Kidney glomerular epithelial cell (primary cell): Measurements from ENCODE around the gene FER.
"Not testable (repeated sequence)": the region's sequence is repeated elsewhere in the genome, so short reads cannot be mapped to it uniquely, and the experiment has no call there.

Experiments used
- DNase-seq: peaks from one replicate; lab custom pipeline; 2025; lab: John Stamatoyannopoulos, UW

Gene FER

DNA sequence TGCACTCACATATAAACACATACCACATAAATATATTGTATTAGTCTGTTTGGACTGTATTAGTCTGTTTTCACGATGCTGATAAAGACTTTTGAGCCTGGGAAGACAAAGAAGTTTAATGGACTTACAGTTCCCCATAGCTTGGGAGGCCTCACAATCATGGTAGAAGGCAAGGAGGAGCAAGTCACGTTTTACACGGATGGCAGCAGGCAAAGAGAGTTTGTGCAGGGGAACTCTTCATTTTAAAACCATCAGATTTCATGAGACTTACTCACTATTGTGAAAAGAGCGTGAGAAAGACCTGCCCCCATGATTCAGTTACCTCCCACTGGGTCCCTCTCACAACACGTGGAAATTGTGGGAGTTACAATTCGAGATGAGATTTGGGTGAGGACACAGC lies 133.4 kb downstream of the FER start:
- no peak for DNase-seq

DNA sequence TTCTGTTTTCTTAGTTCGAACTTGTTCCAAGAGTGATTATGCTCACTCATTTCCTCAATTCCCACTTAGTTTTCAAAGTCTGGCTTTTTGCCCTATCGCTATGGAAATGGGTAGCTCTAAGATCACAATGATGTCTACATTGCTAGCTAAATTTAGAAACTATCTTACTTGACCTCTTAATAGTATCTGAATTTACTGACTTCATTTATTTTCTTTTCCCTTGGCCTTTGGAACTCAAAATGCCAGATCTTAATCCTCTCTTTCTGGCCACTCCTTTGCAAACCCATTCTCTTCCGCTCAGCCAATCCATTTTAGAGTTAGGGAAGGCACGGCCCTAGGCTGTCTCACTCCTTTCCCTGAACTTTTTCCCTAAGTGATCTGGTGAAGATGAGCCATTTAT lies 137.0 kb downstream of the FER start:
- DNase-seq: no peak

DNA sequence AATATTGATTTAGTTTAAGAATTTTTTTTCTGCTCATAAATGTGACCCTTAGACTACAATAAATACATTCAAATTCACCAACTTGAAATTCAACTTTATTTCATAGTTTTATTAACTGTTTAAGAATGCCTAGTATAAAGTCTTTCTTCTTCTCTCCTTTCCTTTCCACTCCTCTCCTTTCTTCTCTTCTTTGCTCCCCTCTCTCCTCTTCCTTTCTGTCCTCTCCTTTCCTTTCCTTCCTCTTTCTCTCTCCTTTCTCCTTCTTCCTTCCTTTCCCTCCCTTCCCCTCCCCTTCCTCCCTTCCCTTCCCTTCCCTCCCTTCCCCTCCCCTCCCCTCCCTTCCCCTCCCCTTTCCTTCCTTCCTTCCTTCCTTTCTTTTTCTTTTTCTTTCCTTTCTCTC lies 150.6 kb downstream of the FER start:
- DNase-seq: no peak

DNA sequence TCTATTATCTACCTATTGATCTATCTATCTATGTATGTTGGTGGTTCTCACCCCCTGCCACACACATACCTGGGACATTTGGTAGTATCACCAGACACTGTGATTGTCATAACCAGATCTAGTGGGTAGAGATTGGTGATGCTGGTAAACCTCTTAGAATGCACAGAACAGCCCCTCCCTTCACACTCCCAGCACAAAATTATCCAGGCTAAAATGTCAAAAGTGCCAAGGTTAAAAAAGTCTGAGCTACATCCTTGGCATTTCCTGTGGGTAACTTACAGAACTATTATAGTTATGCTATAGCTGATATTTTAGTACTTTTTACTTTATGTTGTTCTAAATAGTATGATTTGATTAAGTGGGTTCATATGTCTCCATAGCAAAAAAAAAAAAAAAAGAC lies 151.0 kb downstream of the FER start:
- DNase-seq: no peak

DNA sequence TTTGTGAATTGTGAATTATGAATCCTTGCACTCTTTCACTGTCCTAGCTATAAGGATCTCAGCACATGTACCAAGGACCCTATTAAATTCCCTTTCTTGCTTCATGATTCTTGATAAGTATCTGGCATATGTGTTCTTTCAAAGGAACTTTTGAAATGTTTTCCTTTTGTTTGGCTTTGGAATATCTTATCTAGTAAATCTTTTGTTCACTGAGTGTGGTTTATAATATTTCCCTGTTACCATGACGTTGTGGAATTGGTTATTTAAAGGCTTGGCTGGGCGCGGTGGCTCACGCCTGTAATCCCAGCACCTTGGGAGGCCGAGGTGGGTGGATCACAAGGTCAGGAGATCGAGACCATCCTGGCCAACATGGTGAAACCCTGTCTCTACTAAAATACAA lies 151.5 kb downstream of the FER start:
- DNase-seq: not testable (repeated sequence)

DNA sequence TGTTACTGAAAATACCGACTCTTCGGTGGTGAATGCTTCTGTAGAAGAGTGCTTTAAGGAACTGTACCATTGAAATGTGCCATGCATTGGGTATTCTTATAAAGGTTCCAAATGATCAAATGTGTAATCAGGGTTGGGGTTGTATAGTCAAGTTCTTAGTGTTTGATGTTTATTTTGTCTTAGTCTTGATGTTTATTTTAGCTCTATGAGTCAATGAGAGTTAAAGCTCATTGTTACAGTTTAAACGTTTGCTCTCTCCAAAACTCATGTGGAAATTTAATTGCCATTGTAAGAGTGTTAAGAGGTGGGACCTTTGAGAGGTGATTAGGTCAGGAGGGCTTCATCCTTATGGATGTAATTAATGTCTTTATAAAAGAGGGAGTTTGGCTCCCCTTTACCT lies 153.0 kb downstream of the FER start:
- DNase-seq: no peak

DNA sequence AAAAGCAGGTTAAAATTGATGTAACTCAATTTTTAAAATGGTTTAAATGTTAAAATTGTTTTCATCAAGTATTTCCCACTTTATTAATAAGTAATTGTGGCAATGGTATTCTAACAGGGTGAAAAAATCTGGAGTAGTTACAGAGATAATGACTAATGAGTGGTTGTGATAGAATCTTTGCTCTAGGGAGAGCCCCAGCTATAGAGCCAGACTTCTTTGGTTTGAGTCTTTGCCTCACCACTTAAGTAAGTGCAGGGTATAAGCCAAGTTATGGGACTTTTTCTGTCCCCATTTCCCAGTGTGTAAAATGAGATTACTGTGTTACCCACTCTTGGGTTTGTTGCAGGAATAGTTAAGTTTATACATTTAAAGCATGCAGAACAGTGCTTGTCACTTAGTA lies 158.1 kb downstream of the FER start:
- DNase-seq: no peak

DNA sequence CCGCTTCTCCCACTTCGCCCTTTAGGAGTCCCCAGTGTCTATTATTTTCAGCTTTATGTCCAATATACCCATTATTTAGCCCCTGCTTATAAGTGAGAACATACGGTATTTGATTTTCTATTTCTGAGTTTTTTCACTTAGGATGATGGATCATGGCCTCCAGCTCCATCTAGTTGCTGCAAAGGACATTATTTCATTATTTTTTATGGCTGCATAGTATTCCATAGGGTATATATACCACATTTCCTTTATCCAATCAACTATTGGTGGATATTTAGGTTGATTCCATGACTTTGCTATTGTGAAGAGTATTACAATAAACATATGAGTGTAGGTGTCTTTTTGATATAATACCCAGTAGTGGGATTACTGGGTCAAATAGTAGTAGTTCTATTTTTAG lies 162.9 kb downstream of the FER start:
- DNase-seq: no peak

DNA sequence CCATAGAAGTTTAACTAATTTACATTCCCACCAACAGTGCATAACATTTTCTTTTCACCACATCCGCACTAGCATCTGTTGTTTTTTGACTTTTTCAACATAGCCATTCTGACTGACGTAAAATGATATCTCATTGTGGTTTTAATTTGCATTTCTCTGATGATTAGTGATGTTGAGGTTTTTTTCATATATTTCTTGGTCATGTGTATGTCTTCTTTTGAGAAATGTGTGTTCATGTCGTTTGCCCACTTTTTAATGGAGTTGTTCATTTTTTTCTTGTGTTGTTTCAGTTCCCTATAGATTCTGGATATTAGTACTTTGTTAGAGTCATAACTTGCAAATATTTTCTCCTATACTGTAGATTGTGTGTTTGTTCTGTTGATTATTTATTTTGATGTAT lies 163.4 kb downstream of the FER start:
- no peak for DNase-seq

DNA sequence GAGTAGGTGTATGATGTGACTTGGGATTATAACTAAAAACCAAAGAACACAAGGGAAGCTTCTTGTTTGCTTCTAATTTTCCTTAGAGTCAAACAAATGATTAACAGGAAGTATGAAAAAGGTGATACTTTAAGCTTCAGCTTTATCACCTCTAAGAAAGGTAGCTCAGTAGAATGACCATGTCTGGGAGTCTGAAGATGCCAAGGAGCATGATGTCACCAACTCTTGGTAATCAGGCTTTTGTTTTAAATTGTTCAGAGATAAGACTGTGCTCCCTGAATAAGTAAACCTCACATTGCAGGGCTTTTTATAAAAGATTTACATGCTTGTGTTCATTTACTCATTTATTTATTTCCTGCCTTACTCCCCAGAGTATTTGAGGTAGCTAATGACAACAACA lies 169.9 kb downstream of the FER start:
- DNase-seq: peak; percentile 42

DNA sequence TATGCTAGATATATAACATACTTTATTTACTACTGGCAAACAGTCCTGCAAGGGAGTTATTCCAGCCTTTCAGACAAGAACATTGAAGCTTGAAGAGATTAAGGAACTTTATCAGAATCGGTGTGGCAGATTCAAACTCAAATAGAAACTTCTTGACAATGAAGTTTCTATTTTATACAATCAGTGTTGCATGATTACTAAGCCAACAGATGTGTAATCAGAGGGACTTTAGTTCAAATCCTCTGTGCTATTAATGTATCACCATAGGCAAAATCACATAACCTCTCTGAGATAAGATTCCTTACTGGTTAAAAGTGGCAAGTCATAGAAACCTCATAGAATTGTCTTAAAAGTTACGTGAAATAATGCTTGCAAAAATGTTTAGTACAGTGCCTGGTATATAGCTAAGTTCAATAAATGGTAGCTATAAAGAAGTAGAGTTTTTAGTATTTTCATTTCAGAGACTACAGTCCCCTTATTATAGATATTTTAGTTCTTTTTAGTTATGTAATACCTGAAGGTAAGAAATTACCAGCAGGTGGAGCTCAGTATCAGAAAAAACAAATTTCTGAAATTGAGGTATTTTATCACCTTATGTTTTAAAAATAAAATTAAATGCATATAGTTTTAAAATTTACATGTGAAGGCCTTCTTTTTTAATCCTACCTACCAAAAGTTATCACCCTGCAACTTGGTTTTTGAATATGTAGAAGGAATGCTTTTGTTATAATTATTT lies 172.1 kb downstream of the FER start:
- DNase-seq: no peak

DNA sequence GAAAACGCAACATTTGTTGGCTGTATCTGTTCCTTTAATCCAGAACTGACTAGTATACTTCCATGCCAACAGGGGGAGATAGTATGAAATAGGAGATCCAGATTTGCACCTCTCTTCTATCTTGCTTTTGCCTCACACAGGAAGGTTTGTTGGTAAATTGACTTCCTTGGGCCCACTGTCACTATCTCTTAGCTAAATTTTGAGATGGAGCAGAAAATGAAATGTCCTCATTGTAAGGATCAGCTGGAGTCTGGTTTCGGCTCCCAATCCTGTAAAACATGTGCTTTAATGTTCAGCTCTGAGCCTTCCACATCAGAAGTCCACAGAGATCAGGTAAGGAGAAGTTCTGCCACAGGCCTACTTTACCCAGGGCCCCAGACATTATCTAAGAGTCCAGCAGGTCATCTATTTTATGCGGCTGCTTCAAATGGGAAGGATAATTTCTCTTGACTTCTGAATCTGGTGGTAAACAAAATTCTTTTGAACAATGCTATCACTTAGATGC lies 176.8 kb downstream of the FER start:
- no peak for DNase-seq

DNA sequence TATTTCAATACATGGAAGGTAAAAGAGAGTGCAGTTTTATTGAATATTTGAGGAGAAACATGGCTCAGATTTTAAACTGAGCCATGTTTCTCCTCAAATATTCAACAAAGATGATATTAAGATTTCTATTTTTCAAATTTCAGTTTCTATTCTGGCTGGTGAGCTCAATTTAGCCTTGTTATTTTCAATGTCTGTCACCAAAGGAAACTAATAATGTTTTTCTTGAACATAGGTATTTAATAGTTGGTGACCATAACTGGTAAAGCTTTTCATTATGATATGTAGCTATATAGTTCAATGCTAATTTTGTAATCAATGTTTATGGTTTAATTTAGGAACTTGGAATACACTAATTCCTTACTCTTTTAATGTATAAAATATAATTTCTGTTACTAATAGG lies 177.4 kb downstream of the FER start:
- no peak for DNase-seq

DNA sequence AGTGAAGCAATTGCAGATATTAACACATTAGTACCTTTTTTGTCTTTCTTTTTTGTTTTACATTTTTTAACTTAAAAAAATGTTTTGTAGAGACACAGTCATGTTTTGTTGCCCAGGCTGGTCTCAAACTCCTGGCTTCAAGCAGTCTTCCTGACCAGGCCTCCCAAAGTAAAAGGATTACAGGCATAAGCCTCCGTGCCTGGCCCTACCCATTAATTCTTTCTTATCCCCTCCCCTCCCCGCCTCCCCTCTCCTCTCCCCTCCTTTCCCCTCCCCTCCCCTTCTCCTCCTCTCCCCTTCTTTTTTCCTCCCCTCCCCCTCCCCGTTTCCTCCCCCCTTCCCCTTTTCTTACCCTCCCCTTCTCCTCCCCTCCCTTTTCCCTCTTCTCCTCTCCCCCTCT lies 182.4 kb downstream of the FER start:
- DNase-seq: no peak

DNA sequence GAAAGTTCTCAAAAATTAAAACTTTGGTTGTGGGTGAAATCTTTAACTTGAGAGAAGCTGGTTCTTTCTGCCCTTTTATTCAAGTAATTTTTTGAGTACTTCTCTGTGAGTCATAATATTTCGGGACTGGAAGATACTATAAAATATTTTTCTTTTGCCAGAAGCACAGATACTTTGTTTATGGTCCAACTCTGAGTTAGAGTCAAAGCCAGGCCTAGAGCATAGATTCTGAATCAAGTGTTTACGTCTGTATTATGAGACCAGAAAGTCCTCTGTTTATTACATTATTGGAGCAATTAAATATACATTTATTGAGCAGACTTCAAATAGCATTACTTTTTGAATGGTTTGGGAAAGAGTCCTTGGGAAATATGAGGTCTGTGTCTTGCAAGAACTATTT lies 187.9 kb downstream of the FER start:
- no peak for DNase-seq

DNA sequence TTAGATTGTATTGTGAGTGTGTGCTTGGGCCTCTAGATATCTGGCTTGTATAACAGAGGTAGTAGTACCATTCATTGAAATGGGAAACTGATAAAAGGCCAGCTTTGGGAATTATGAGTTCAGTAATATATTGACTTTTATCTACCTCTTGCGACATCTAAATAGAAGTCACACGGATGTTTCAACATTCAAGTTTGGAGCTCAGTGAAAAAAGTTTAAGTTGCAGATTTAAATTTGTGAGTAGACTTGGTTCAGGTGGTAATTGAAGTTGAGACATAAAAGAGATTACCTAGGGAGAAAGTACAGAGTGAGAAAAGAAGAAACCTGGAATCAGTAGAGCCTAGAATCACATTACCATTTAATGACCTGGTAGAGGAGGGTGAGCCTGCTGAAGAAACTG lies 189.5 kb downstream of the FER start:
- DNase-seq: no peak

DNA sequence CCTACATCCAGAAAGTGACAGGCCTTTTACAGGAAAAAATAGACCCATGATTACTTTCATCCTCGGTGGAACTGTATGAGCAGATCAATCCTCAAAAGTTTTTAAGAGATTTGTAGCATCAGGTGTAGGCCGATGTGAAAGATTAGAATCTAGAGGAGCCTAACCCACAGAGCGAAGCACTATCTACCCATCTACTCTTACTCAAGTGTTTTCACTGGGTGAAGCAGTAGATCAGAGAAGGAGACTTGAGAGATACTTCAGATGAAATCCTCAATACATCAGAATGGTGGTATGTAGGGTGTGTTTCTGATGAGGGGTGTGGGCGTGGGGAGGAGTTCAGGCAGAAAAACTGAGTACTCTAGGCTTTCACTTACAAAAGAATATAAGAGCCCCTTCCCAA lies 192.8 kb downstream of the FER start:
- DNase-seq: no peak

DNA sequence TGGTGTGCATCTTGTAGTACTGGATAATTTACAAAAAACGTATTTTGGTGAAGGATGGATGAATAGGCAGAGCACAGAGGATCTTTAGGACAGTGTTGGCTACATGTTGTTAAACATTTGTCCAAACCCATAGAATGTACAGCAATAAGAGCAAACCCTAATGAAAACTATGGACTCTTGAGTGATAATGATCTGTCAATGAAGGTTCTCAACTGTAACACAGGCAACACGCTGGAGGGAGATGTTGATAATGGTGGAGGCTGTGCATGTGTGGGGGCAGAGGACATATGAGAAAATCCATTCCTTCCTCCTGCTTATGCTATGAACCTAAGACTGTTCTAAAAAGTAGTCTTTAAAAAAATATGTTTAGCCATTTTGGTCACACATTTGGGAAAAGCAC lies 194.0 kb downstream of the FER start:
- DNase-seq: no peak

DNA sequence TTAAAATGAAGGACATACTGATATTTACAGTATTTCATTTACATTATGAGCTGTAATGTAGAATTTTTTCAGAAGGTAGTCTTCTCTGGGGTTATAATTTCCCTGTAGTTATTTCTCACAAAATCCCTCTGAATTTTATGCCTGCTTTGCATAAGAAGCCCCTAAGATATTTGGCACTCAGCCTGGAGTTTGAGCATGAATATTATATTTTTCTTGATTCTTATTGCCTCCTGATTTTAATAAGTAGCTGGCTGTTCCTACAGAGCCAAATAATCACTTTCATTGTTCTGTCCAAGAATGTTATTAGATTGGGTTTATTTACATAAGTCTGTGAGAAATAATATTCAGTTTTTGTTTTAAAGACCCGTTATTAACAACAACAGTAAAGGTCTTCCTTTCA lies 195.0 kb downstream of the FER start:
- DNase-seq: no peak

DNA sequence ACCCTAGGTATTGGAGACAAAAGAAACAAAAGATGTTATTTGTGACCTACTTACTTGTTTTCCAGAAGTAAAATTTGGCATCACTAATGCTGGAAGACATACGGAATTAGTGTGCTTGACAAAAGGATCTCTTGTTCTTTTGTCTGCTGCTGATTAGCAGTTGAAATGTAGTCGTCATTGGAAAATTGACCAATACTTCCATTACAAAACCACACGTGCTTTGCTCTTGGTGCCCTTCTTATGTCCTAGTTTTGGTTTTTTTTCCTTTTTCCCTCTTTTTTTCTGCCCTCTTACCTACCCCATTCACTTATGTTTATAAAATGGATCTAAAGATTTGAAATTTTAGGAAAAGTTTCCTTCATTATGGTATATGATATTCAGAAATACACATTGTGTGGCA lies 197.4 kb downstream of the FER start:
- no peak for DNase-seq

DNA sequence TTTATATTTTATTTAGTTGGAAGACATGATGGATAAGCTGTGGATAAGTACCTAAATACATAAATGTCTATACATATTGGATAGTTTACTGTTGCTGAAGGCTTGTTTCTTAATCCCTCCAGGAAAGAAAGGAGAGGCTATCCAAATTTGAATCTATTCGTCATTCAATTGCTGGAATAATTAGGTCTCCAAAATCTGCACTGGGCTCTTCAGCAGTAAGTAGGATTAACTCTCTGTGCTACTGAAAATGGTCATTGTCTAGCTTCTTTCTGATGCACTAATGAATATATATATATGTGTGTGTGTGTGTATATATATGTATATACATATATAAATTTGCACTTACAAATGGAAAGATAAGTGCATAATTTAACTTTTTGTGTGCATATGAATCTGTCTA lies 198.3 kb downstream of the FER start:
- DNase-seq: no peak

DNA sequence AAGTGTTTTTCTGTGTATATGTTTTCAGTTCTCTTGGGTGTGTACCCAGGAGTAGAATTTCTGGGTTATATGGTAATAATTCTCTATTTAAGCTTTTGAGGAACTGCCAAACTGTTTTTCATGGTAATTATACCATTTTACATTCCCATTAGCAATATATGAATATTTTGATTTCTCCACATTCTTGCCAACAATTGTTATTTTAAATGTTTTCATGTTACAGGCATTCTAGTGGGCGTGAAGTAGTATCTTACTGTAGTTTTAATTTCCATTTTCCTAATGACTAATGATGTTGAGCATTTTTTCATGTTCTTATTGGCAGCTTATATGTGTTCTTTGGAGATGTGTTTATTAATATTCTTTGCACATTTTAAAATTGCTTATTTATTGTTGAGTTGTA lies 199.5 kb downstream of the FER start:
- DNase-seq: no peak

DNA sequence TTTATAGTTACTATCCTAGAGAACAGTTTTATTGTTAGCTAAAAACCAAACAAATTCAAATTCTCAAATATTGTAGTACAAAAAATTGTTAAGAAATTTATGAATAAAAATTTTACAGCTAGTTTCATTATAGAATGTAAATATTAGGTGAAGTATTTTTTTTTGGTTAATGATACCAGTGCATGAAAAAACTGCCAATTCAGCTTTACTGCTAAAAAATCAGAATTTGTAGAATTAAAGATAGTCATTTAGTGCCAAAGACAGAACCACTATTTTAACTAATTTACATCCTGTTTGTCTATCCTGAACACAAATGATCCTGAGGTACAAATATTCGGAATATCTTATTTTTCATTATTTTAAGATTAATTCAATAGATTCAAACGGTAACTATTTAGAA lies 202.6 kb downstream of the FER start:
- no peak for DNase-seq

DNA sequence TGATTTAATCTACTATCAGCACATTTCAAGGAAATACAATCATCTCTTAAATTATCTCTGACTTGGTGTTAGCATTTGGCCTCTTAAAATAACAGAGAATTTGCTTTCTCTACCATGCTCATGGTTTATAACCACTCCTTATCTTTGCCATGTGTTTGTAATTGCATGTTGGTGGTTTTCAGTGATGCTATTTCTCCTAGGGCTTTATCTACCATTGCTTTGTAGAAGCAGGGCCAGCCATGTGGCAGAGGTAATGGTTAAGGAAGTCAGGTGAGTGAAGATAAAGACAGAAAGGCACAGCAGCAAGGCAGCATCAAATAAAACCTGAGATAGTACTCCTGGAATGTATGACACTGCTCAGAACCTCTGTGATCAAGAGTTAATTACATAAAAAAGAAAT lies 206.2 kb downstream of the FER start:
- no peak for DNase-seq

DNA sequence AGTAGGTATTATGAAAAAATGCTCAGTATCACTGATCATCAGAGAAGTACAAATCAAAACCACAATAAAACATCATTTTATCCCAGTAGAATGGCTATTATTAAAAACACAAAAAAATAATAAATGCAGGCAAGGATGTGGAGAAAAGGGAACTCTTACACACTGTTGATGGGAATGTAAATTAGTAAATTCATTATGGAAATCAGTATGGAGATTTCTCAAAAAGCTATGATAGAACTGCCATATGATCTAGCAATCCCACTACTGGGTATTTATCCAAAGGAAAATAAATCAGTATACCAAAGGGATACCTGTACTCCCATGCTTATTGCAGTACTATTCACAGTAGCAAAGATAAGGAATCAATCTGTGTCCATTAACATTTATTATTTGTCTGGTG lies 209.6 kb downstream of the FER start:
- no peak for DNase-seq
